H1 (cell line): ENCODE data around the gene IL5RA. TPM values are rescaled to one million over a fixed set of nuclear protein-coding genes. Genes with fewer than 3 reads are reported as not detected.

Source experiments
- CTCF ChIA-PET: fragments of 300-600 bp; sonication (Branson Sonifier 250); formaldehyde crosslinking; loops from one replicate; lab custom pipeline; 2021; ENCODE audit not compliant: partially characterized antibody; lab: Charles Lee
- POLR2A ChIA-PET: fragments of 300-600 bp; sonication (Branson Sonifier 250); formaldehyde crosslinking; loops from one replicate; lab custom pipeline; 2021; ENCODE audit warnings: inconsistent platforms; ENCODE audit not compliant: partially characterized antibody; lab: Charles Lee
- DNase-seq, 2 experiments: peaks; one replicate each; pipeline versions ENCODE4 v3.0.0 to v3.0.0-alpha.2; 2010 to 2022; ENCODE audit warnings: low spot score in 2 of 2, low read depth in 1 of 2, mixed read lengths in 1 of 2
- FAIRE-seq: peaks from 2 replicates; lab custom pipeline; 2011; peaks lifted over from hg19 to GRCh38; lab: Jason Lieb, UNC
- H2AFZ ChIP-seq: 2 replicates; pipeline ENCODE4 v1.8.1; 2012; ENCODE audit warnings: low read length, inconsistent platforms
- H2AK5ac ChIP-seq: 2 replicates; pipeline ENCODE4 v1.6.1; 2013; ENCODE audit warnings: low read depth, low read length
- H2BK120ac ChIP-seq: replicated peaks from 2 replicates; pipeline ENCODE3; 2013; ENCODE audit warnings: low read depth, low read length, inconsistent platforms
- H2BK12ac ChIP-seq: 2 replicates; pipeline ENCODE4 v1.6.1; 2013; ENCODE audit warnings: low read depth, low read length
- H2BK15ac ChIP-seq: 2 replicates; pipeline ENCODE4 v1.6.1; 2013; ENCODE audit warnings: low read length
- H2BK20ac ChIP-seq: 2 replicates; pipeline ENCODE4 v1.6.1; 2013; ENCODE audit warnings: low read length
- H2BK5ac ChIP-seq: 2 replicates; pipeline ENCODE4 v1.6.1; 2013; ENCODE audit warnings: low read depth, low read length
- H3K14ac ChIP-seq: 2 replicates; pipeline ENCODE4 v1.6.1; 2013; ENCODE audit warnings: inconsistent platforms; ENCODE audit not compliant: insufficient read length
- H3K18ac ChIP-seq: 2 replicates; pipeline ENCODE4 v1.6.1; 2013; ENCODE audit warnings: low read length; ENCODE audit errors: extremely low read depth
- H3K23ac ChIP-seq: 2 replicates; pipeline ENCODE4 v1.6.1; 2013; ENCODE audit warnings: inconsistent platforms; ENCODE audit not compliant: insufficient read length
- H3K23me2 ChIP-seq: 2 replicates; pipeline ENCODE4 v1.6.1; 2013; ENCODE audit warnings: low read depth, low read length
- H3K27ac ChIP-seq: 2 replicates; pipeline ENCODE4 v1.6.1; 2011; ENCODE audit warnings: low read depth, low read length, inconsistent platforms
- H3K27me3 ChIP-seq, 4 experiments: replicated peaks in 1 of 4; 1 replicate in 1 of 4; 2 replicates in 3 of 4; pipeline versions ENCODE4 v1.6.1 to v1.8.1; 2011 to 2013; ENCODE audit warnings: low read length in 3 of 4, mild to moderate bottlenecking in 3 of 4, inconsistent platforms in 2 of 4, mixed read lengths in 2 of 4, moderate library complexity in 1 of 4; ENCODE audit not compliant: control insufficient read depth in 3 of 4, insufficient read depth in 3 of 4; ENCODE audit errors: extremely low read depth in 1 of 4
- H3K36me3 ChIP-seq, 4 experiments: 2 replicates each; pipeline versions ENCODE4 v1.6.1 to v1.8.1; 2011 to 2013; ENCODE audit warnings: mild to moderate bottlenecking in 4 of 4, low read length in 3 of 4, moderate library complexity in 2 of 4, control low read depth in 1 of 4, inconsistent platforms in 1 of 4; ENCODE audit not compliant: insufficient read depth in 4 of 4, control insufficient read depth in 2 of 4
- H3K4ac ChIP-seq: replicated peaks from 2 replicates; pipeline ENCODE3; 2013; ENCODE audit warnings: low read length, low read depth, mixed read lengths, inconsistent platforms; ENCODE audit not compliant: insufficient read length
- H3K4me1 ChIP-seq, 4 experiments: replicated peaks in 1 of 4; 1 replicate in 1 of 4; 2 replicates in 3 of 4; pipeline versions ENCODE4 v1.6.1 to v1.8.1; 2011 to 2013; ENCODE audit warnings: low read length in 3 of 4, inconsistent platforms in 2 of 4, mixed read lengths in 1 of 4; ENCODE audit not compliant: insufficient read depth in 4 of 4, control insufficient read depth in 3 of 4
- H3K4me2 ChIP-seq, 2 experiments: 2 replicates each; pipeline versions ENCODE4 v1.6.1 to v1.8.1; 2011 to 2013; ENCODE audit warnings: low read depth in 2 of 2, low read length in 2 of 2, control low read depth in 1 of 2, inconsistent platforms in 1 of 2, mild to moderate bottlenecking in 1 of 2; ENCODE audit not compliant: insufficient read depth in 1 of 2
- H3K4me3 ChIP-seq, 4 experiments: fragments of 200-600, 300-600 bp in 1 of 4; sonication (generic), shearing (Covaris generic), sonication (Bioruptor Twin) in 1 of 4; 2 replicates each; pipeline versions ENCODE4 v1.5.1 to v1.8.1; 2011 to 2016; ENCODE audit warnings: low read length in 4 of 4, low read depth in 3 of 4, control low read depth in 2 of 4, inconsistent platforms in 2 of 4, mild to moderate bottlenecking in 2 of 4, mixed read lengths in 1 of 4, moderate library complexity in 1 of 4; ENCODE audit not compliant: insufficient read depth in 2 of 4; ENCODE audit errors: extremely low read depth in 1 of 4
- H3K56ac ChIP-seq: replicated peaks from 2 replicates; pipeline ENCODE3; 2013; ENCODE audit warnings: low read depth, mild to moderate bottlenecking, mixed read lengths, low read length, inconsistent platforms; ENCODE audit not compliant: insufficient read length
- H3K79me1 ChIP-seq: 2 replicates; pipeline ENCODE4 v1.6.1; 2013; ENCODE audit warnings: low read depth, low read length, control low read depth
- H3K79me2 ChIP-seq, 2 experiments: 2 replicates each; pipeline versions ENCODE4 v1.6.1 to v1.8.1; 2012 to 2013; ENCODE audit warnings: low read length in 2 of 2, mild to moderate bottlenecking in 2 of 2, inconsistent platforms in 1 of 2; ENCODE audit not compliant: insufficient read depth in 2 of 2, control insufficient read depth in 1 of 2
- H3K9ac ChIP-seq, 4 experiments: replicated peaks in 1 of 4; 1 replicate in 1 of 4; 2 replicates in 3 of 4; pipeline versions ENCODE4 v1.6.1 to v1.8.1; 2011 to 2013; ENCODE audit warnings: low read depth in 3 of 4, low read length in 3 of 4, control low read depth in 2 of 4, mild to moderate bottlenecking in 2 of 4, moderate library complexity in 2 of 4, inconsistent platforms in 1 of 4; ENCODE audit errors: extremely low read depth in 1 of 4
- H3K9me3 ChIP-seq, 2 experiments: 2 replicates each; pipeline versions ENCODE4 v1.6.1 to v1.8.1; 2012 to 2013; ENCODE audit warnings: mild to moderate bottlenecking in 2 of 2, moderate library complexity in 2 of 2, control low read depth in 1 of 2, inconsistent platforms in 1 of 2, low read depth in 1 of 2, low read length in 1 of 2, mixed read lengths in 1 of 2; ENCODE audit not compliant: insufficient read depth in 2 of 2
- H4K20me1 ChIP-seq, 2 experiments: replicated peaks in 1 of 2; 2 replicates each; pipeline versions ENCODE3 to v1.8.1; 2011 to 2013; ENCODE audit warnings: inconsistent platforms in 2 of 2, low read length in 2 of 2, mild to moderate bottlenecking in 1 of 2; ENCODE audit not compliant: insufficient read depth in 2 of 2, control insufficient read depth in 1 of 2
- H4K5ac ChIP-seq: 2 replicates; pipeline ENCODE4 v1.6.1; 2013; ENCODE audit warnings: low read length, low read depth, mixed read lengths, inconsistent platforms; ENCODE audit not compliant: insufficient read length
- H4K8ac ChIP-seq: 2 replicates; pipeline ENCODE4 v1.8.0; 2013; ENCODE audit warnings: mild to moderate bottlenecking, moderate library complexity, low read length, inconsistent platforms; ENCODE audit not compliant: insufficient read depth; ENCODE audit errors: extremely low read depth
- H4K91ac ChIP-seq: replicated peaks from 2 replicates; pipeline ENCODE3; 2013; ENCODE audit warnings: low read length, mixed read lengths, inconsistent platforms; ENCODE audit not compliant: insufficient read length
- E2F6 ChIP-seq: IDR thresholded peaks from 2 replicates; pipeline ENCODE4 v1.6.1; 2012; ENCODE audit warnings: inconsistent platforms
- HDAC6 ChIP-seq: IDR thresholded peaks from one replicate; pipeline ENCODE4 v1.7.1; 2012; ENCODE audit warnings: low read depth, mild to moderate bottlenecking, inconsistent platforms, low read length, moderate library complexity
- RFX5 ChIP-seq: IDR thresholded peaks from 2 replicates; pipeline ENCODE4 v1.6.1; 2011; ENCODE audit warnings: low read depth, low read length, improper control_type of control experiment, borderline replicate concordance
- WGBS, 2 experiments: shearing (Covaris generic) in 1 of 2; methylation state at CpG; one replicate each; pipeline versions ENCODE4 v1.1.6 to v1.1.7; 2013 to 2015; ENCODE audit warnings: low lambda C conversion rate in 2 of 2, mixed read lengths in 2 of 2, inconsistent platforms in 1 of 2, low coverage in 1 of 2, missing lambda C conversion rate in 1 of 2; ENCODE audit not compliant: insufficient replicate concordance in 2 of 2, insufficient coverage in 1 of 2, insufficient read length in 1 of 2; ENCODE audit errors: extremely low coverage in 1 of 2, missing lambda C conversion rate in 1 of 2; 5-methylcytosine and 5-hydroxymethylcytosine counted together
- polyA plus RNA-seq, 7 experiments: library from polyadenylated mRNA; depleted of rRNA in 3 of 7; stranded (reverse) in 5 of 7; unstranded in 2 of 7; fragments of >200 nt in 5 of 7; fragments of 200-250 nt in 2 of 7; gene quantifications; 1 replicate in 5 of 7; 2 replicates in 1 of 7; 4 replicates in 1 of 7; pipeline versions ENCODE4 v1.2.1 to v1.2.3, GENCODE V29; 2011 to 2013; ENCODE audit warnings: missing spikeins in 2 of 7, mixed read lengths in 2 of 7
- total RNA-seq: library from RNA; stranded (reverse); fragmentation: NEBNext Ultra II Directional; extraction: Animal tissue kit (Norgen Biotek cat#: 25700); gene quantifications from 2 replicates; pipeline ENCODE4 v1.2.1, GENCODE V29; 2021

The IL5RA gene
- total and polyA plus RNA-seq, 2 of the 8 experiments (the other 6 are each of a cell fraction or from before 2014, with no cell fraction given), result not detected

- Histone ChIP-seq H2BK120ac (no peak overlapping the region), H2AFZ (no peak overlapping the region), H4K5ac (no peak overlapping the region), H3K9ac (no peak overlapping the region), H2BK15ac (no peak overlapping the region), H3K79me1 (no peaks in the 10 kb centered on the region), H3K4ac (no peak overlapping the region), H3K23me2 (no peaks in the 10 kb centered on the region), H3K4me1 (peaks cover 0 to 4% (median 2%) of the 10 kb centered on the region in 4 experiments; a peak in 3 of 7 replicates), H3K79me2 (no peaks in the 10 kb centered on the region), H4K20me1 (no peaks in the 10 kb centered on the region), H3K27me3 (no peaks in the 10 kb centered on the region), H3K14ac (no peak overlapping the region), H2BK20ac (no peak overlapping the region), H4K8ac (no peak overlapping the region), H3K27ac (no peak overlapping the region), H2BK5ac (no peak overlapping the region), H2AK5ac (no peak overlapping the region), H3K4me2 (no peak overlapping the region), H3K4me3 (no peak overlapping the region), H3K9me3 (no peaks in the 10 kb centered on the region), H3K56ac (no peak overlapping the region), H3K23ac (no peak overlapping the region), H2BK12ac (no peak overlapping the region), H4K91ac (no peak overlapping the region), H3K36me3 (no peaks in the 10 kb centered on the region), H3K18ac (no peak overlapping the region)
- FAIRE-seq, result no peak
- ChIA-PET CTCF (interaction anchor here (0.9 kb wide), 1 partner anchor 85 kb away, joined by 3 read pairs; no protein-coding TSS in a partner anchor), POLR2A (no interaction called here)
- no peak for DNase-seq
- 90% methylated on average over 2 of the region's 2 CpGs; no CpG with 5 or more reads in 1 of the 2 experiments for WGBS, 2 experiments
- TF ChIP-seq HDAC6 (no peak), E2F6 (no peak), RFX5 (no peak)
Measured at GRCh38 chr3:3065876-3066275, 44.3 kb downstream of the IL5RA start.
